ENCODE data around the gene TRMT13. TPM values are rescaled to one million over a fixed set of nuclear protein-coding genes. Genes with fewer than 3 reads are reported as not detected.

Gene TRMT13
- polyA plus RNA-seq, 1 of the 3 experiments (the other 2 are of a cell fraction), result 7.6 TPM

- H3K9me3 ChIP-seq, result no peaks in the 10 kb centered on the region
- DNase-seq, result no peak
- TF ChIP-seq USF1 (IDR thresholded peaks at IDR 0.05; ENCODE audit: borderline replicate concordance, low read depth), result no peak
- TF ChIP-seq GABPA (IDR thresholded peaks at IDR 0.05; ENCODE audit: low read depth), result no peak
- TF ChIP-seq NFIC (IDR thresholded peaks at IDR 0.05; ENCODE audit: borderline replicate concordance), result no peak
- no peak for TF ChIP-seq POLR2AphosphoS5 (IDR thresholded peaks at IDR 0.05; ENCODE audit: low read depth, low read length)
- TF ChIP-seq CTCF (IDR thresholded peaks at IDR 0.05), result no peak
- TF ChIP-seq FOXJ3 (CRISPR knock-in tag; IDR thresholded peaks at IDR 0.05), result no peak
- no peak for TF ChIP-seq TAF1 (IDR thresholded peaks at IDR 0.05; ENCODE audit: borderline replicate concordance, low read depth, low read length)
- TF ChIP-seq MXI1 (IDR thresholded peaks at IDR 0.05; ENCODE audit: low read depth, low read length), result no peak
- no peak for TF ChIP-seq RXRA (IDR thresholded peaks at IDR 0.05; ENCODE audit: borderline replicate concordance, low read depth)
- TF ChIP-seq FOSL2 (IDR thresholded peaks at IDR 0.05; ENCODE audit: borderline replicate concordance, low read depth), result no peak
- TF ChIP-seq JUND (IDR thresholded peaks at IDR 0.05), result no peak
- H3K27me3 ChIP-seq (ENCODE audit: insufficient read depth), result no peaks in the 10 kb centered on the region
- ChIA-PET CTCF (interaction anchor here (1.1 to 2.2 kb wide), 3 partner anchors 8 to 252 kb away, joined by 3 to 5 read pairs (median 3); partner anchors contain the start of gene LRRC39), POLR2A (no interaction called here)
- H2AFZ ChIP-seq (ENCODE audit: low read depth), result peak overlapping the region; percentile 49; the same call in 1 of the 2 replicates
- no peaks in the 10 kb centered on the region for H3F3A ChIP-seq (replicated peaks; ENCODE audit: insufficient read depth)
- H3K4me2 ChIP-seq, result no peak overlapping the region
- no peak overlapping the region for H3K4me3 ChIP-seq (ENCODE audit: low read depth in 2 of 2, low read length in 1 of 2)
- no peak overlapping the region for H3K27ac ChIP-seq (ENCODE audit: low read depth in 2 of 2, low read length in 1 of 2)
- H4K20me1 ChIP-seq (ENCODE audit: insufficient read depth), result no peaks in the 10 kb centered on the region
- H3K36me3 ChIP-seq (replicated peaks in 1 of 2; ENCODE audit: control insufficient read depth in 1 of 2, insufficient read depth in 2 of 2, low read length in 1 of 2), result no peaks in the 10 kb centered on the region
- H3K4me1 ChIP-seq (ENCODE audit: control insufficient read depth in 1 of 2, insufficient read depth in 2 of 2, low read depth in 1 of 2, low read length in 1 of 2), result no peaks in the 10 kb centered on the region
- H3K79me2 ChIP-seq (ENCODE audit: insufficient read depth), result no peaks in the 10 kb centered on the region
- WGBS (ENCODE audit: low lambda C conversion rate), result 75% methylated on average over 2 of the region's 2 CpGs
- no peak overlapping the region for H3K9ac ChIP-seq
- no peaks in the 10 kb centered on the region for H3K9me2 ChIP-seq
These were observed 31.3 kb downstream of the TRMT13 start for GRCh38 chr1:100164216-100164615.

GRCh38 chr1:100164702-100165101, 31.7 kb downstream of the TRMT13 start:
- H3K79me2 ChIP-seq (ENCODE audit: insufficient read depth), result no peaks in the 10 kb centered on the region
- no peaks in the 10 kb centered on the region for H4K20me1 ChIP-seq (ENCODE audit: insufficient read depth)
- no peaks in the 10 kb centered on the region for H3K9me3 ChIP-seq
- H3K36me3 ChIP-seq (replicated peaks in 1 of 2; ENCODE audit: control insufficient read depth in 1 of 2, insufficient read depth in 2 of 2, low read length in 1 of 2), result no peaks in the 10 kb centered on the region
- CTCF ChIA-PET, result interaction anchor here (1.1 to 2.2 kb wide), 3 partner anchors 8 to 252 kb away, joined by 3 to 5 read pairs (median 3); partner anchors contain the start of gene LRRC39
- POLR2A ChIA-PET, result no interaction called here
- no peaks in the 10 kb centered on the region for H3F3A ChIP-seq (replicated peaks; ENCODE audit: insufficient read depth)
- H3K4me1 ChIP-seq (ENCODE audit: control insufficient read depth in 1 of 2, insufficient read depth in 2 of 2, low read depth in 1 of 2, low read length in 1 of 2), result no peaks in the 10 kb centered on the region
- no peak overlapping the region for H2AFZ ChIP-seq (ENCODE audit: low read depth)
- H3K9ac ChIP-seq, result no peak overlapping the region
- H3K4me2 ChIP-seq, result no peak overlapping the region
- H3K27me3 ChIP-seq (ENCODE audit: insufficient read depth), result no peaks in the 10 kb centered on the region
- no peaks in the 10 kb centered on the region for H3K9me2 ChIP-seq
- no peak overlapping the region for H3K27ac ChIP-seq (ENCODE audit: low read depth in 2 of 2, low read length in 1 of 2)
- H3K4me3 ChIP-seq (ENCODE audit: low read depth in 2 of 2, low read length in 1 of 2), result no peak overlapping the region
- WGBS (ENCODE audit: low lambda C conversion rate), result 80% methylated on average over 5 of the region's 5 CpGs
- DNase-seq, result no peak
- TF ChIP-seq ELF1 (IDR thresholded peaks at IDR 0.05) (no peak), ZBTB33 (IDR thresholded peaks at IDR 0.05; ENCODE audit: borderline replicate concordance, low read depth) (no peak), NRF1 (IDR thresholded peaks at IDR 0.05; ENCODE audit: low read depth, low read length) (no peak), MAX (IDR thresholded peaks at IDR 0.05; ENCODE audit: low read depth) (no peak), POLR2AphosphoS5 (IDR thresholded peaks at IDR 0.05; ENCODE audit: low read depth, low read length) (no peak), TAF1 (IDR thresholded peaks at IDR 0.05; ENCODE audit: borderline replicate concordance, low read depth, low read length) (no peak), RCOR1 (IDR thresholded peaks at IDR 0.05; ENCODE audit: low read length) (no peak), USF1 (IDR thresholded peaks at IDR 0.05; ENCODE audit: borderline replicate concordance, low read depth) (no peak), CTCF (IDR thresholded peaks at IDR 0.05) (no peak), EZH2phosphoT487 (IDR thresholded peaks at IDR 0.05; ENCODE audit: borderline replicate concordance, low read depth) (no peak), RFX5 (IDR thresholded peaks at IDR 0.05; ENCODE audit: low read length) (no peak), PBX3 (IDR thresholded peaks at IDR 0.05) (no peak)
